A549 (cell line): ENCODE results near the gene CD99L2. TPM values are rescaled to one million over a fixed set of nuclear protein-coding genes. Genes with fewer than 3 reads are reported as not detected.

ENCODE experiments used
- ATAC-seq, 2 experiments: fragments of 200-7000 bp in 1 of 2; fragments of >200 bp in 1 of 2; cut with Nextera tagmentation in 1 of 2; cut with Tn5 transposase in 1 of 2; 3 replicates each; pipeline versions ENCODE4 v1.8.0 to v1.9.1; 2018 to 2020; ENCODE audit warnings: mild to moderate bottlenecking in 1 of 2, moderate library complexity in 1 of 2
- CTCF ChIA-PET: fragments of 300-600 bp; sonication (Branson Sonifier 250); formaldehyde crosslinking; extraction: SDS; loops from one replicate; lab custom pipeline; 2021; ENCODE audit warnings: antibody characterized with exemption, inconsistent platforms; lab: Yijun Ruan, JAX
- POLR2A ChIA-PET: fragments of 350-600 bp; formaldehyde crosslinking; extraction: SDS; loops from one replicate; lab custom pipeline; 2021; ENCODE audit warnings: antibody characterized with exemption, inconsistent platforms; lab: Yijun Ruan, JAX
- DNase-seq, 2 experiments: peaks; one replicate each; pipeline versions ENCODE4 v3.0.0 to v3.0.0-alpha.2; 2011 to 2016; ENCODE audit warnings: low read depth in 1 of 2, low spot score in 1 of 2
- FAIRE-seq: peaks from 2 replicates; lab custom pipeline; 2011; peaks lifted over from hg19 to GRCh38; lab: Jason Lieb, UNC
- H3K27ac ChIP-seq, 2 experiments: fragments of >200 bp; sonication (Bioruptor Twin); formaldehyde crosslinking; 3 replicates each; pipeline ENCODE4 v1.5.1; 2016 to 2017
- H3K4me1 ChIP-seq: fragments of >200 bp; sonication (Bioruptor Twin); formaldehyde crosslinking; 3 replicates; pipeline ENCODE4 v1.6.1; 2016
- H3K4me2 ChIP-seq: fragments of >200 bp; sonication (Bioruptor Twin); formaldehyde crosslinking; 3 replicates; pipeline ENCODE4 v1.6.1; 2016
- H3K4me3 ChIP-seq: fragments of >200 bp; sonication (Bioruptor Twin); formaldehyde crosslinking; 3 replicates; pipeline ENCODE4 v1.5.1; 2016
- H3K9me3 ChIP-seq: fragments of >200 bp; sonication (Bioruptor Twin); formaldehyde crosslinking; 3 replicates; pipeline ENCODE4 v1.6.1; 2016
- CBX2 ChIP-seq: fragments of 200-600 bp; sonication (generic); IDR thresholded peaks from 2 replicates; pipeline ENCODE4 v1.6.1; 2016; ENCODE audit warnings: low read depth, mild to moderate bottlenecking, borderline replicate concordance
- CBX8 ChIP-seq: fragments of 200-600 bp; sonication (generic); IDR thresholded peaks from 2 replicates; pipeline ENCODE4 v1.6.1; 2016
- E2F6 ChIP-seq: IDR thresholded peaks from 2 replicates; pipeline ENCODE4 v1.6.1; 2012; ENCODE audit warnings: low read depth, borderline replicate concordance
- ELK1 ChIP-seq: fragments of 150-350 bp; IDR thresholded peaks from 2 replicates; pipeline ENCODE4 v1.6.1; 2014; ENCODE audit warnings: low read depth, mild to moderate bottlenecking, low read length
- FOSB ChIP-seq: fragments of 250-450 bp; sonication (Bioruptor Pico); IDR thresholded peaks from 2 replicates; pipeline ENCODE4 v1.5.0; 2020; ENCODE audit warnings: mild to moderate bottlenecking, moderate library complexity
- FOXS1 ChIP-seq: fragments of 250-450 bp; sonication (Bioruptor Pico); IDR thresholded peaks from 2 replicates; pipeline ENCODE4 v1.5.0; 2020; ENCODE audit warnings: mild to moderate bottlenecking, moderate library complexity
- GATA3 ChIP-seq: IDR thresholded peaks from 2 replicates; pipeline ENCODE4 v1.6.1; 2012; ENCODE audit warnings: borderline replicate concordance
- HDAC2 ChIP-seq: fragments of 200-600 bp; sonication (generic); IDR thresholded peaks from 2 replicates; pipeline ENCODE4 v1.6.1; 2016
- HES2 ChIP-seq: fragments of >200 bp; sonication (Bioruptor Twin); formaldehyde crosslinking; IDR thresholded peaks from 2 replicates; pipeline ENCODE4 v1.6.1; 2016
- HEYL ChIP-seq: fragments of 250-450 bp; sonication (Bioruptor Pico); IDR thresholded peaks from 2 replicates; pipeline ENCODE4 v1.8.0; 2021; ENCODE audit warnings: mild to moderate bottlenecking, moderate library complexity
- HOXB13 ChIP-seq: fragments of 250-450 bp; sonication (Bioruptor Pico); IDR thresholded peaks from 2 replicates; pipeline ENCODE4 v1.5.0; 2020; ENCODE audit warnings: low read depth, mild to moderate bottlenecking, moderate library complexity
- HOXB5 ChIP-seq: fragments of 250-450 bp; sonication (Bioruptor Pico); IDR thresholded peaks from 2 replicates; pipeline ENCODE4 v1.5.0; 2020; ENCODE audit warnings: mild to moderate bottlenecking, moderate library complexity
- JUNB ChIP-seq: fragments of >200 bp; sonication (Bioruptor Twin); formaldehyde crosslinking; IDR thresholded peaks from 2 replicates; pipeline ENCODE4 v1.6.1; 2016
- MAFK ChIP-seq: fragments of 450-650 bp; IDR thresholded peaks from 2 replicates; pipeline ENCODE4 v1.6.1; 2014; ENCODE audit not compliant: partially characterized antibody
- NR3C1 ChIP-seq: fragments of >200 bp; sonication (Bioruptor Twin); formaldehyde crosslinking; IDR thresholded peaks from 3 replicates; pipeline ENCODE4 v1.6.1; 2017
- PBX3 ChIP-seq: IDR thresholded peaks from 2 replicates; pipeline ENCODE4 v1.6.1; 2012
- POLR2A ChIP-seq: IDR thresholded peaks from 2 replicates; pipeline ENCODE4 v1.6.1; 2012; ENCODE audit warnings: mild to moderate bottlenecking, low read length
- RCOR1 ChIP-seq: fragments of 150-350 bp; IDR thresholded peaks from 2 replicates; pipeline ENCODE4 v1.6.1; 2014; ENCODE audit warnings: antibody characterized with exemption, low read length, low read depth
- REST ChIP-seq: fragments of 200-600 bp; sonication (generic); IDR thresholded peaks from 2 replicates; pipeline ENCODE4 v1.6.1; 2016; ENCODE audit warnings: antibody characterized with exemption, mild to moderate bottlenecking, moderate library complexity
- RNF2 ChIP-seq: fragments of 200-600 bp; sonication (generic); IDR thresholded peaks from 2 replicates; pipeline ENCODE4 v1.6.1; 2016; ENCODE audit warnings: low read depth, mild to moderate bottlenecking, antibody characterized with exemption, moderate library complexity, borderline replicate concordance
- WGBS: methylation state at CpG from one replicate; pipeline ENCODE4 v1.1.6; 2017; ENCODE audit errors: missing lambda C conversion rate; 5-methylcytosine and 5-hydroxymethylcytosine counted together
- polyA plus RNA-seq, 4 experiments: library from polyadenylated mRNA; depleted of rRNA in 3 of 4; stranded (reverse); fragments of >200 nt; fragmentation: RNase III in 1 of 4; extraction: RNeasy Plus Mini Kit Qiagen cat#74134 plus additional on column Dnase treatment in 1 of 4; gene quantifications; 2 replicates in 3 of 4; 3 replicates in 1 of 4; pipeline ENCODE4 v1.2.3, GENCODE V29; 2011 to 2017
- TF ChIP-seq, protein P1 (sequence below): IDR thresholded peaks from 2 replicates; pipeline ENCODE4 v1.6.1; 2012
- TF ChIP-seq, protein P2 (sequence below): fragments of 250-450 bp; sonication (Bioruptor Pico); IDR thresholded peaks from 2 replicates; pipeline ENCODE4 v1.5.0; 2020; ENCODE audit warnings: low read depth, mild to moderate bottlenecking, moderate library complexity

The CD99L2 gene
- polyA plus RNA-seq, 2 of the 4 experiments (the other 2 are of a cell fraction) = 50.5 to 66.5 TPM

DNA sequence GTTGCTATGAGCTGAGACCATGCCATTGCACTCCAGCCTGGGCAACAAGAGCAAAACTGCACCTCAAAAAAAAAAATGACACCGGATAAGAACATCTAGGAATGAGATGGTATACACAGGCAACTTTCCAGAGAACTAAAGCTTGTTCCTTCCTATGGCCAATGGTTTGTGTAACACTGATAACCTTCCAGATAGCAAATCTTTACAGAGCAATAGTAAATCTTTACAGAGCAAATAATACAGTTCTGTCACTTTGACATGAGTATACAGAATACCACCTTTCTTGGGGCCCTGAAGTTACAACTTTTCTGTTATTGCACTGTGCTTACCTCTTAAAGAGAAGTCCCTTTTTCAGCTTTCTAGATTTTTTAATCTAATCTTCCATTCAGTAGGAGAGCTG, 91.6 kb downstream of the CD99L2 start:
- H3K9me3 ChIP-seq = no peaks in the 10 kb centered on the region
- no peak for ATAC-seq
- 62% methylated on average over 1 of the region's 1 CpG for WGBS
- no peak for DNase-seq
- ChIA-PET CTCF (interaction anchor here (1.0 to 1.3 kb wide), 2 partner anchors 34 to 35 kb away, joined by 3 to 4 read pairs; no protein-coding TSS in a partner anchor), POLR2A (no interaction called here)
- H3K4me3 ChIP-seq = no peak overlapping the region
- no peak overlapping the region for H3K4me2 ChIP-seq
- H3K27ac ChIP-seq = no peak overlapping the region
- no peak for FAIRE-seq
- TF ChIP-seq ELK1 = no peak
- TF ChIP-seq REST = no peak
- TF ChIP-seq HDAC2 = no peak
- TF ChIP-seq GATA3 = no peak
- TF ChIP-seq HOXB5 (CRISPR knock-in tag) = no peak
- no peak for TF ChIP-seq NR3C1
- no peak for TF ChIP-seq HES2
- H3K4me1 ChIP-seq = no peaks in the 10 kb centered on the region

- WGBS = 97% methylated on average over 2 of the region's 2 CpGs
- TF ChIP-seq RNF2 = no peak
- TF ChIP-seq HOXB13 (CRISPR knock-in tag) = no peak
- no peak for TF ChIP-seq MAFK
- TF ChIP-seq CBX8 = no peak
- no peak for TF ChIP-seq PBX3
- TF ChIP-seq CBX2 = no peak
- TF ChIP-seq E2F6 = no peak
- TF ChIP-seq, protein P1, sequence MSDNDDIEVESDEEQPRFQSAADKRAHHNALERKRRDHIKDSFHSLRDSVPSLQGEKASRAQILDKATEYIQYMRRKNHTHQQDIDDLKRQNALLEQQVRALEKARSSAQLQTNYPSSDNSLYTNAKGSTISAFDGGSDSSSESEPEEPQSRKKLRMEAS = no peak
- TF ChIP-seq HEYL = no peak
- TF ChIP-seq, protein P2, sequence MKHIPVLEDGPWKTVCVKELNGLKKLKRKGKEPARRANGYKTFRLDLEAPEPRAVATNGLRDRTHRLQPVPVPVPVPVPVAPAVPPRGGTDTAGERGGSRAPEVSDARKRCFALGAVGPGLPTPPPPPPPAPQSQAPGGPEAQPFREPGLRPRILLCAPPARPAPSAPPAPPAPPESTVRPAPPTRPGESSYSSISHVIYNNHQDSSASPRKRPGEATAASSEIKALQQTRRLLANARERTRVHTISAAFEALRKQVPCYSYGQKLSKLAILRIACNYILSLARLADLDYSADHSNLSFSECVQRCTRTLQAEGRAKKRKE (CRISPR knock-in tag) = no peak
- TF ChIP-seq RCOR1 = no peak
- TF ChIP-seq JUNB = no peak
- no peak for TF ChIP-seq REST
- no peak for TF ChIP-seq POLR2A
- no peak for TF ChIP-seq FOXS1
- no peak for TF ChIP-seq FOSB
- Histone ChIP-seq H3K4me3 (no peak overlapping the region), H3K4me1 (no peaks in the 10 kb centered on the region), H3K4me2 (no peak overlapping the region), H3K27ac (no peak overlapping the region), H3K9me3 (no peaks in the 10 kb centered on the region)
- ChIA-PET POLR2A (no interaction called here), CTCF (interaction anchor here (1.3 kb wide), 1 partner anchor 33 kb away, joined by 3 read pairs; no protein-coding TSS in a partner anchor)
- DNase-seq (no peak), FAIRE-seq (peak; percentile 92), ATAC-seq (no peak)
Observed at GRCh38 chrX:150805736-150806135, 92.7 kb downstream of the CD99L2 start.
